ENCODE results near the gene KIF2A.

The KIF2A gene

GRCh38 chr5:62260513-62260912, 45.5 kb upstream of the KIF2A start:
- Histone ChIP-seq H3K27ac (ENCODE audit: extremely low read depth, low read depth, low read length) (no peak overlapping the region), H3K9me3 (ENCODE audit: control insufficient read depth, insufficient read depth, low read depth, low read length) (no peaks in the 10 kb centered on the region), H3K36me3 (ENCODE audit: control insufficient read depth in 2 of 2, insufficient read depth in 1 of 2, low read length in 2 of 2) (no peaks in the 10 kb centered on the region), H3K4me1 (ENCODE audit: control insufficient read depth, insufficient read depth, low read length) (no peaks in the 10 kb centered on the region), H3K4me3 (ENCODE audit: low read depth, low read length) (no peak overlapping the region)
- ChIA-PET CTCF (no interaction called here), POLR2A (no interaction called here)
- TF ChIP-seq ZNF521 (tag by site-specific recombination; IDR thresholded peaks at IDR 0.05): no peak
- no peak for TF ChIP-seq ZNF658 (tag by site-specific recombination; IDR thresholded peaks at IDR 0.05)
- TF ChIP-seq ZXDB (tag by site-specific recombination; IDR thresholded peaks at IDR 0.05): no peak
- TF ChIP-seq ZNF311 (tag by site-specific recombination; IDR thresholded peaks at IDR 0.05; ENCODE audit: borderline replicate concordance): no peak
- TF ChIP-seq, protein P1, sequence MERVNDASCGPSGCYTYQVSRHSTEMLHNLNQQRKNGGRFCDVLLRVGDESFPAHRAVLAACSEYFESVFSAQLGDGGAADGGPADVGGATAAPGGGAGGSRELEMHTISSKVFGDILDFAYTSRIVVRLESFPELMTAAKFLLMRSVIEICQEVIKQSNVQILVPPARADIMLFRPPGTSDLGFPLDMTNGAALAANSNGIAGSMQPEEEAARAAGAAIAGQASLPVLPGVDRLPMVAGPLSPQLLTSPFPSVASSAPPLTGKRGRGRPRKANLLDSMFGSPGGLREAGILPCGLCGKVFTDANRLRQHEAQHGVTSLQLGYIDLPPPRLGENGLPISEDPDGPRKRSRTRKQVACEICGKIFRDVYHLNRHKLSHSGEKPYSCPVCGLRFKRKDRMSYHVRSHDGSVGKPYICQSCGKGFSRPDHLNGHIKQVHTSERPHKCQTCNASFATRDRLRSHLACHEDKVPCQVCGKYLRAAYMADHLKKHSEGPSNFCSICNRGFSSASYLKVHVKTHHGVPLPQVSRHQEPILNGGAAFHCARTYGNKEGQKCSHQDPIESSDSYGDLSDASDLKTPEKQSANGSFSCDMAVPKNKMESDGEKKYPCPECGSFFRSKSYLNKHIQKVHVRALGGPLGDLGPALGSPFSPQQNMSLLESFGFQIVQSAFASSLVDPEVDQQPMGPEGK (tag by site-specific recombination; IDR thresholded peaks at IDR 0.05): no peak
- TF ChIP-seq EGR2 (tag by site-specific recombination; IDR thresholded peaks at IDR 0.05; ENCODE audit: low read depth): no peak
- TF ChIP-seq ZNF19 (tag by site-specific recombination; IDR thresholded peaks at IDR 0.05; ENCODE audit: low read depth): no peak
- no peak for TF ChIP-seq ZNF837 (tag by site-specific recombination; IDR thresholded peaks at IDR 0.05)
- no peak for TF ChIP-seq BCL6B (tag by site-specific recombination; IDR thresholded peaks at IDR 0.05)
- no peak for TF ChIP-seq ZBTB8A (tag by site-specific recombination; IDR thresholded peaks at IDR 0.05)
- TF ChIP-seq ZBTB20 (tag by site-specific recombination; IDR thresholded peaks at IDR 0.05): no peak

DNA sequence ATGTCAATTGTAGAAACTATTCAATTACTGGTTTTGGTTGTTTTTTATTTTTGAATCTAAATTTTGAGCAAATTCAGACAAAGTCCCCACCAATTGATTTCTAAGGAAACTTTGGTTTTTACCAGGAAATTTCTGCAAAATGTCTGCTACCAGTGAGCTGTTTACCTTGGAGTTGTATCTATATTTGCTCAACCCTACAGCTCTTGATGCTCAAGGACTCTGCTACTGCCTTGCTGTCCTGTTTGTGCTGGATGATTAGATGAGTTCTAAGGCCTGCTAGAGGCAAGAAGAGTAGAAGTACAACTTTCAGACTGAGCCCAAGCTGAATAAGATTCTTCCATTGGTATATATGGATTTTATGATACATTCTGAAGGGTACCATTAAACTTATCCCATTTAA, 42.6 kb upstream of the KIF2A start:
- CTCF ChIA-PET: no interaction called here
- H3K27ac ChIP-seq (ENCODE audit: extremely low read depth, low read depth, low read length): no peak overlapping the region
- no peaks in the 10 kb centered on the region for H3K9me3 ChIP-seq (ENCODE audit: control insufficient read depth, insufficient read depth, low read depth, low read length)
- 0 out of 2 replicates have a peak, but pooled peaks cover 2% of the 10 kb centered on the region for H3K4me1 ChIP-seq (ENCODE audit: control insufficient read depth, insufficient read depth, low read length)
- POLR2A ChIA-PET: no interaction called here
- no peaks in the 10 kb centered on the region for H3K36me3 ChIP-seq (ENCODE audit: control insufficient read depth in 2 of 2, insufficient read depth in 1 of 2, low read length in 2 of 2)
- H3K4me3 ChIP-seq (ENCODE audit: low read depth, low read length): no peak overlapping the region
- TF ChIP-seq ZNF629 (tag by site-specific recombination; IDR thresholded peaks at IDR 0.05): no peak
- TF ChIP-seq ZFHX2 (tag by site-specific recombination; conservative IDR thresholded peaks at IDR 0.05): no peak
- no peak for TF ChIP-seq HOXD13 (CRISPR knock-in tag; IDR thresholded peaks at IDR 0.05; ENCODE audit: borderline replicate concordance)

GRCh38 chr5:62265648-62266112, 40.3 kb upstream of the KIF2A start:
- H3K36me3 ChIP-seq (ENCODE audit: control insufficient read depth in 2 of 2, insufficient read depth in 1 of 2, low read length in 2 of 2): no peaks in the 10 kb centered on the region
- ChIA-PET POLR2A (no interaction called here), CTCF (no interaction called here)
- no peaks in the 10 kb centered on the region for H3K9me3 ChIP-seq (ENCODE audit: control insufficient read depth, insufficient read depth, low read depth, low read length)
- 0 out of 2 replicates have a peak, but pooled peaks cover 2% of the 10 kb centered on the region for H3K4me1 ChIP-seq (ENCODE audit: control insufficient read depth, insufficient read depth, low read length)
- no peak overlapping the region for H3K27ac ChIP-seq (ENCODE audit: extremely low read depth, low read depth, low read length)
- no peak overlapping the region for H3K4me3 ChIP-seq (ENCODE audit: low read depth, low read length)
- TF ChIP-seq ZNF580 (tag by site-specific recombination; IDR thresholded peaks at IDR 0.05) (no peak), ZNF529 (tag by site-specific recombination; IDR thresholded peaks at IDR 0.05; ENCODE audit: insufficient replicate concordance) (no peak), ZNF623 (tag by site-specific recombination; IDR thresholded peaks at IDR 0.05) (no peak), HOXC10 (CRISPR knock-in tag; IDR thresholded peaks at IDR 0.05) (no peak), ZNF133 (tag by site-specific recombination; IDR thresholded peaks at IDR 0.05) (no peak)
